ENCODE measurements around the gene CDC14A. TPM values are rescaled to one million over a fixed set of nuclear protein-coding genes. Genes with fewer than 3 reads are reported as not detected.
"Not testable (repeated sequence)": the region's sequence is repeated elsewhere in the genome, so short reads cannot be mapped to it uniquely, and the experiment has no call there.

The CDC14A gene
- total and polyA plus RNA-seq, 12 donors, result 0.85 to 19.2 (median 4.1) TPM

- Histone ChIP-seq H3K4me1 (replicated peaks in 1 of 2) (no peaks in the 10 kb centered on the region), H3K27ac (no peak overlapping the region), H3K9me3 (replicated peaks in 1 of 3) (no peaks in the 10 kb centered on the region), H3K4me3 (no peak overlapping the region), H3K36me3 (replicated peaks in 1 of 2) (no peaks in the 10 kb centered on the region), H3K27me3 (no peaks in the 10 kb centered on the region)
- 62 to 73% (median 71%) methylated on average over 1 of the region's 1 CpG for WGBS, 4 donors
- intact Hi-C loops (cut with DNase I), result no loop called here
- DNase-seq, result no peak
- TF ChIP-seq POLR2A (IDR thresholded peaks at IDR 0.05) (no peak), CTCF (IDR thresholded peaks at IDR 0.05) (no peak)
Measured at GRCh38 chr1:100328133-100328532, 24.2 kb upstream of the CDC14A start.

- H3K27ac ChIP-seq; H3K4me1 ChIP-seq (replicated peaks in 1 of 2); H3K4me3 ChIP-seq; intact Hi-C loops (cut with DNase I); H3K27me3 ChIP-seq; H3K36me3 ChIP-seq (replicated peaks in 1 of 2); DNase-seq; H3K9me3 ChIP-seq (replicated peaks in 1 of 3): not testable (repeated sequence)
- 29 to 58% (median 50%) methylated on average over 2 of the region's 2 CpGs for WGBS, 4 donors
Measured at GRCh38 chr1:100331146-100331545, 21.2 kb upstream of the CDC14A start.

- intact Hi-C loops (cut with DNase I), result no loop called here
- TF ChIP-seq CTCF (IDR thresholded peaks at IDR 0.05), result no peak
- no peak for TF ChIP-seq POLR2A (IDR thresholded peaks at IDR 0.05)
- H3K36me3 ChIP-seq (replicated peaks in 1 of 2), result no peaks in the 10 kb centered on the region
- 87 to 92% (median 91%) methylated on average over 9 of the region's 9 CpGs for WGBS, 4 donors
- H3K4me1 ChIP-seq (replicated peaks in 1 of 2), result no peaks in the 10 kb centered on the region
- H3K9me3 ChIP-seq (replicated peaks in 1 of 3), result no peaks in the 10 kb centered on the region
- H3K27ac ChIP-seq, result no peak overlapping the region
- H3K27me3 ChIP-seq, result no peaks in the 10 kb centered on the region
- no peak overlapping the region for H3K4me3 ChIP-seq
- no peak for DNase-seq
Measured at GRCh38 chr1:100332331-100332730, 20.0 kb upstream of the CDC14A start.

GRCh38 chr1:100335436-100335835, 16.9 kb upstream of the CDC14A start:
- Histone ChIP-seq H3K9me3 (replicated peaks in 1 of 3) (no peaks in the 10 kb centered on the region), H3K27me3 (no peaks in the 10 kb centered on the region), H3K27ac (no peak overlapping the region), H3K4me3 (no peak overlapping the region), H3K36me3 (replicated peaks in 1 of 2) (no peaks in the 10 kb centered on the region), H3K4me1 (replicated peaks in 1 of 2) (no peaks in the 10 kb centered on the region)
- intact Hi-C loops (cut with DNase I), result no loop called here
- no peak for TF ChIP-seq POLR2A (IDR thresholded peaks at IDR 0.05)
- no peak for TF ChIP-seq CTCF (IDR thresholded peaks at IDR 0.05)
- DNase-seq, result no peak
- WGBS, 4 donors, result 30 to 75% (median 51%) methylated on average over 1 of the region's 1 CpG

- H3K9me3 ChIP-seq (replicated peaks in 1 of 3); H3K4me1 ChIP-seq (replicated peaks in 1 of 2); H3K36me3 ChIP-seq (replicated peaks in 1 of 2); H3K4me3 ChIP-seq; H3K27ac ChIP-seq; intact Hi-C loops (cut with DNase I); H3K27me3 ChIP-seq; DNase-seq: not testable (repeated sequence)
- 92 to 97% (median 94%) methylated on average over 5 of the region's 5 CpGs for WGBS, 4 donors
Measured at GRCh38 chr1:100337878-100338277, 14.4 kb upstream of the CDC14A start.

- H3K36me3 ChIP-seq (replicated peaks in 1 of 2); H3K9me3 ChIP-seq (replicated peaks in 1 of 3); intact Hi-C loops (cut with DNase I); H3K4me1 ChIP-seq (replicated peaks in 1 of 2); DNase-seq; H3K27ac ChIP-seq; H3K27me3 ChIP-seq; H3K4me3 ChIP-seq: not testable (repeated sequence)
- 83 to 86% (median 85%) methylated on average over 6 of the region's 6 CpGs for WGBS, 4 donors
Measured at GRCh38 chr1:100339735-100340134, 12.6 kb upstream of the CDC14A start.

Data from adrenal gland (tissue), 12 donors.